GM18951 (cell line): Measurements from ENCODE around the gene PEAK1.

Experiments used
- POLR2A ChIP-seq: IDR thresholded peaks from 4 replicates; pipeline ENCODE4 v1.6.1; 2011; ENCODE audit warnings: mild to moderate bottlenecking; ENCODE audit not compliant: insufficient read length, insufficient read depth; ENCODE audit errors: extremely low read depth
- in situ Hi-C: fragments of 300-500 bp; cut with MboI; formaldehyde crosslinking; loops from one replicate; pipeline ENCODE4 v1.12.0; 2022; ENCODE audit warnings: low sequenced_read_pairs, mixed read lengths, inconsistent platforms; ENCODE audit not compliant: unreplicated experiment

PEAK1 gene

DNA sequence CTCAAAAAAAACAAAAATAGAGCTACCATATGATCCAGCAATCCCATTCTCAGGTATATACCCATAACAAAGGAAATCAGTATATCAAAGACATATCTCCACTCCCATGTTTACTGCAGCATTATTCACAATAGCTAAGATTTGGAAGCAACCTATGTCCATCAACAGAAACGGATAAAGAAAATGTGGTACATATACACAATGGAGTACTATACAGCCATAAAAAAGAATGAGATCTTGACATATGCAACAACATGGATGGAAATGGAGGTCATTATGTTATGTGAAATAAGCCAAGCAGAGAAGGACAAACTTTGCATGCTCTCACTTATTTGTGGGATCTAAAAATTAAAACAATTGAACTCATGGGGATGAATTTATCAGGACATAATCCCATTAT is 19.6 kb downstream of the PEAK1 start:
- TF ChIP-seq POLR2A, result no peak
- in situ Hi-C loops, result no loop called here

DNA sequence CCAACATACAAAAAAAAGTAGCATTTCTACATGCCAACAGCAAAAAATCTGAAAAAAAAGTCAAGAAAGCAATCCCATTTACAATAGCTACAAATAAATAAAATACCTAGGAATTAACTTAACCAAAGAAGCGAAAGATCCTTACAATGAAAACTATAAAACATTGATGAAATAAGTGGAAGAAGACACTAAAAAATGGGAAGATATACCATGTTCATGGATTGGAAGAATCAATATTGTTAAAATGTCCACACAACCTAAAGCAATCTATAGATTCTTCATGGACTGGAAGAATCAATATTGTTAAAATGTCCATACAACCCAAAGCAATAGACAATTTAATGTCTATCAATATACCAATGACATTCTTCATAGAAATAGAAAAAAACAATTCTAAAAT is 21.0 kb downstream of the PEAK1 start:
- in situ Hi-C loops, result no loop called here
- TF ChIP-seq POLR2A, result no peak

DNA sequence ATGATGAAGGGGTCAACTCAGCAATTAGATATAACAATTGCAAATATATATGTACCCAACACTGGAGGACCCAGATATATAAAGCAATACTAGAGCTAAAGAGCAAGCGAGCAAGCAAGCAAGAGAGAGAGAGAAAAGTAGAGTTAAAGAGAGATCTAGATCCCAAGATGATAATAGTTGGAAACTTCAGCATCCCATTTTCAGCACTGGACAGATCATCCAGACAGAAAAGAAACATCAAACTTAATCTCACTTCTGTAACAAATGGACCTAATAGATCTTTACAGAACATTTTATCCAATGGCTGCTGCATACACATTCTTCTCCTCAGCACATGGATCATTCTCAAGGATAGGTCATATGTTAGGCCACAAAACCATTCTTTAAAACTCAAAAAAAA is 23.2 kb downstream of the PEAK1 start:
- in situ Hi-C loops, result no loop called here
- TF ChIP-seq POLR2A, result no peak

- in situ Hi-C loops, result no loop called here
- no peak for TF ChIP-seq POLR2A
These were observed 24.7 kb downstream of the PEAK1 start for GRCh38 chr15:77395013-77395774.

DNA sequence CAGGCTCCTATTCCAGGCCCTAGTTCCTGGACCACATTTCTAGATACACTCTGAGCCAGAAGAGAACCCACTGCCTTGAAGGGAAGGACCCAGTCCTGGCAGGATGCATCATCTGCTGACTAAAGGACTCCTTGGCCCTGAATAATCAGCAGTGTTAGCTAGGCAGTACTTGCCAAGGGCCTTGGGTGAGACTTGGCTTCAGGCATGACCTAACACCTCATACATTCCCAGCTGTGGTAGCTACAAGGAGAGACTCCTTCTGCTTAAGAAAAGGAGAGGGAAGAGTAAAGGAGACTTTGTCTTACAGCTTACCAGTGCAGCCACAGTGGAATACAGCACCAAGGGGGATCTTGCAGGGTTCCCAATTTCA is 26.4 kb downstream of the PEAK1 start:
- TF ChIP-seq POLR2A, result no peak
- in situ Hi-C loops, result no loop called here

DNA sequence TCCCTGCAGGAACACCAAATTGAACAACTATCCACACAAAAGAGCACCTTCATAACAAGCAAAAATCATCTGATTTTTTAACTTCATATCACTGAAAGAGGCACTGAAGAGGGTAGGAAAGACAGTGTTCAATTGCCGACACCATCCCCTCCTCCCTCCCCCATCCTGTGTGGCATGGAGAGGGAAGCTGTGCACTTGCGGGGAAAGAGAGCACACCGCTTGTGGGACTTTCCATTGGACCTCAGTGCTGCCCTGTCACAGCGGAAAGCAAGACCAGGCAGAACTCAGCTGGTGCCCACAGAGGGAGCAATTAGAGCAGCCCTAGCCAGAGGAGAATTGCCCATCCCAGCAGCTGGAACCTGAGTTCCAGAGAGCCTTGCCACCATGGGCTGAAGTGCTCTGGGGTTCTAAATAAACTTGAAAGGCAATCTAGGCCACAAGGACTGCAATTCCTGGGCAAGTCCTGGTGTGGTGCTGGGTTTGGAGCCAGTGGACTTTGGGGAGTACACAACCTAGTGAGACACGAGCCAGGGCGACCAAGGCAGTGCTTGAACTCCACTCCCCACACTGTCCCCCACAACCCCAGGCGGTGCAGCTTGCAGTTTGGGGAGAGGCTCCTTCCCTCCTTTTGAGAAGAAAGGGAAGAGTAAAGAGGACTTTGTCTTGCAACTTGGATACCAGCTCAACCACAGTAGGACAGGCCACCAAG is 27.0 kb downstream of the PEAK1 start:
- no peak for TF ChIP-seq POLR2A
- in situ Hi-C loops, result no loop called here

DNA sequence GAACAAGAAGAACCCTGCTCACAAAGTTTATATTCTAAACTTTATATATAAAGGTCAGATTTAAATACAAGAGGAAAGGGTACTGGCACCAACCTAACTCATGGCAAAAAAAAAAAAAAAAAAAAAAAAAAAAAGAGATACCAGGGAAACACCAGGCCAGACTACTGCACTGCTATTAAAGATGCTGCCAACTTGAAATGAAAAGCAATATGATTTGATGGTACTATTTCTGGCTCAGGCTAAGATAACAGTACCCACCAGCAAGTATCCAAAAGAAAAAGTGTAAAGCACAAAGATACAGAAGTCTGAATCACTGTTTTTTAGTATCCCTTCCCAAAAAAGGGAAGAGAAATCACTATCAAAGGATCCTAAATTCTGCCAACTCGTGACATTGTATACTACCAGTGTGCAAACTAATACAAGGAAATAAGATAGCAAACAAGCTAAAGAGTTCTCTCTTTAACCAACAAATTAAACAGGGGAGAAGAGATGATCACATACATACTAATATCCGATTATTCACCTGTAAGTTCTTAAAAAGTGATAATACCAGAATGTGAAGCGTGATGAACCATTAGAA is 28.4 kb downstream of the PEAK1 start:
- in situ Hi-C loops, result no loop called here
- no peak for TF ChIP-seq POLR2A

GRCh38 chr15:77387365-77388105 is 32.4 kb downstream of the PEAK1 start:
- TF ChIP-seq POLR2A, result no peak
- in situ Hi-C loops, result no loop called here

DNA sequence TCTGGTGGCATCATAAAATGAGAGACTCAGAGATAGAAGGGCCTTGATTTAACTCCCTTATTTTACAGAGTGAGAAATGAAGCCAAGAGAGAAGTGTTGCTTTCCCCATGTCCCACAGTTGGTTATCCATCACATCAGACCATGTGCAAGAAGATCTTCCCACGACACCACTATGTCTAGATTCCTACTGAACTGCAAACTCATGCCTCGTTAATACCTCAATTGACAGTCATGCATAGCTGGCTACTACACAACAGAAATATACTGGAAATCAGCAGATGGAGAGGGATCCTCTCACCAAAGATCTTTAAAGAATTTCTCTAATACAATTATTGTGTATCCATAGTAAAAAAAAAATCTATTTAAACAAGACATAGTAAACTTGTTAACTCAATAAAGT is 33.3 kb downstream of the PEAK1 start:
- no peak for TF ChIP-seq POLR2A
- in situ Hi-C loops, result no loop called here

DNA sequence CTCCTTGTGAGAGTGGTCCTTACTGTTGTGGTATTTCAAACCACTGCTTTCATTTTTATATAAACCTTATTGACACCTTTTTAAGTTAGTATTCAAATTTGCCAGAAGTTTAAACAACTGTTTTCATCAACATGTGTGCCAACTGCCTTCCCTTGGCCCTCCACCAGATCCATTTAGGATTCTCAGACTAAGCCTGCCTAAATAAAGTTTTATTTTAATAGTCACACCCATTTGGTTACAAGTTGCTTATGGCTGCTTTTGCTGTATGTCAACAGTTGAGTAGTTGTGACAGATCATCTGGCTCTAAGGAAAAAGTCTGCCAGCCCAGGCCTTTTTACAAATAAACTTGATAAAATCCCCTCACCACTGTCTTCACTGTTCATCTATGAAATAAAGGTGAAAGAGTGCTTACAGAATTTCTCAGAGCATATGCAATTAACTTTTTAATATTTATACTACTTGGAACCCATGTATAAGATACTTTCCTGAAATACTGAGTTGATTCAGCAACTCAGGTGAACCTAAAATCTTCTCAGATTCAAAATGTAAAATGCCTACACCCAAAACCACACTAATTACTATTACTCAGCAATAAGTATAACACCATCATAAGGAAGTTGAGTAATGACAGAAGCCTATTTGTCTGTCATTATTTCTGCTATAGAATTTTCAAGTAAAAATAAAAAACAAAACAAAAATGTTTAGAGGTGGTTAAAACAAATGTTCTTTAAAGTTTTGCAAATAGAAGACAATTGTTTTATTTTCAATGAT is 35.1 kb downstream of the PEAK1 start:
- in situ Hi-C loops, result no loop called here

GRCh38 chr15:77384086-77384485 is 35.8 kb downstream of the PEAK1 start:
- in situ Hi-C loops, result no loop called here
- TF ChIP-seq POLR2A, result no peak

More for the DNA sequence above, 35.1 kb downstream of the PEAK1 start:
- no peak for TF ChIP-seq POLR2A

- in situ Hi-C loops, result no loop called here
- no peak for TF ChIP-seq POLR2A
These were observed 39.9 kb downstream of the PEAK1 start for GRCh38 chr15:77380033-77380432.

- in situ Hi-C loops, result no loop called here
- no peak for TF ChIP-seq POLR2A
These were observed 43.1 kb downstream of the PEAK1 start for GRCh38 chr15:77376770-77377169.
